Calu3 (cell line): ENCODE measurements around the gene TCF20. TPM values are rescaled to one million over a fixed set of nuclear protein-coding genes. Genes with fewer than 3 reads are reported as not detected.

ENCODE experiments used
- BruUV-seq: library from RNA; stranded (reverse); fragments of 400-500 nt; replicated peaks from 2 replicates; lab custom pipeline; 2021; lab: Mats Ljungman, UMichigan
- CTCF ChIA-PET: fragments of 300-600 bp; sonication (Branson Sonifier 250); formaldehyde crosslinking; loops from one replicate; lab custom pipeline; 2022; ENCODE audit warnings: antibody characterized with exemption; lab: Charles Lee
- DNase-seq: peaks from one replicate; pipeline ENCODE4 v3.0.0; 2022
- H3K27ac Mint-ChIP-seq: one replicate; pipeline ENCODE4 v1.8.0; 2022; ENCODE audit warnings: mixed read lengths; ENCODE audit not compliant: unreplicated experiment
- H3K27me3 Mint-ChIP-seq: one replicate; pipeline ENCODE4 v1.8.0; 2022; ENCODE audit warnings: mixed read lengths; ENCODE audit not compliant: unreplicated experiment
- H3K36me3 Mint-ChIP-seq: one replicate; pipeline ENCODE4 v1.8.0; 2022; ENCODE audit warnings: mild to moderate bottlenecking, moderate library complexity, mixed read lengths; ENCODE audit not compliant: insufficient read depth, unreplicated experiment
- H3K4me1 Mint-ChIP-seq: one replicate; pipeline ENCODE4 v1.8.0; 2022; ENCODE audit warnings: mild to moderate bottlenecking, low read depth, mixed read lengths; ENCODE audit not compliant: unreplicated experiment
- H3K4me3 Mint-ChIP-seq: one replicate; pipeline ENCODE4 v1.8.0; 2022; ENCODE audit warnings: mild to moderate bottlenecking, low read depth, moderate library complexity, mixed read lengths; ENCODE audit not compliant: unreplicated experiment
- H3K9me3 Mint-ChIP-seq: one replicate; pipeline ENCODE4 v1.8.0; 2022; ENCODE audit warnings: low read depth, mixed read lengths; ENCODE audit not compliant: unreplicated experiment
- CTCF ChIP-seq: fragments of 200-600 bp; IDR thresholded peaks from one replicate; pipeline ENCODE4 v1.8.0; 2022; ENCODE audit warnings: antibody characterized with exemption; ENCODE audit not compliant: unreplicated experiment
- intact Hi-C: fragments of 100-400 bp; cut with micrococcal nuclease; formaldehyde crosslinking; loops from one replicate; pipeline ENCODE4 v1.10.0; 2022; ENCODE audit not compliant: unreplicated experiment
- total RNA-seq: library from RNA; stranded (reverse); gene quantifications from 2 replicates; pipeline ENCODE4 v1.2.3, GENCODE V29; 2022

Gene TCF20
- total RNA-seq, 1 experiment from 2014 or later = 87.2 TPM

- CTCF ChIA-PET = no interaction called here
- peaks cover 62% of the 10 kb centered on the region for H3K27me3 Mint-ChIP-seq
- BruUV-seq = no TSS peak
Measured at GRCh38 chr22:42280140-42280539, 9.7 kb upstream of the TCF20 start.

GRCh38 chr22:42279425-42280020 is 9.1 kb upstream of the TCF20 start:
- Mint-ChIP-seq H3K4me1 (no peaks in the 10 kb centered on the region), H3K27ac (no peak overlapping the region), H3K27me3 (peaks cover 56% of the 10 kb centered on the region), H3K36me3 (no peaks in the 10 kb centered on the region), H3K9me3 (no peaks in the 10 kb centered on the region), H3K4me3 (no peak overlapping the region)
- BruUV-seq = no TSS peak
- intact Hi-C loops = no loop called here
- TF ChIP-seq CTCF = no peak
- CTCF ChIA-PET = no interaction called here
- DNase-seq = no peak

More at GRCh38 chr22:42280140-42280539, 9.7 kb upstream of the TCF20 start:
- Mint-ChIP-seq H3K27ac (no peak overlapping the region), H3K9me3 (no peaks in the 10 kb centered on the region), H3K4me3 (no peak overlapping the region), H3K4me1 (no peaks in the 10 kb centered on the region), H3K36me3 (no peaks in the 10 kb centered on the region)
- no peak for DNase-seq
- no peak for TF ChIP-seq CTCF
- intact Hi-C loops = no loop called here

- BruUV-seq = no TSS peak
- H3K36me3 Mint-ChIP-seq = no peaks in the 10 kb centered on the region
- DNase-seq = no peak
- no peak overlapping the region for H3K27ac Mint-ChIP-seq
- H3K4me1 Mint-ChIP-seq = no peaks in the 10 kb centered on the region
- CTCF ChIA-PET = no interaction called here
- no peak for TF ChIP-seq CTCF
- intact Hi-C loops = no loop called here
- H3K27me3 Mint-ChIP-seq = peaks cover 43% of the 10 kb centered on the region
- no peaks in the 10 kb centered on the region for H3K9me3 Mint-ChIP-seq
- no peak overlapping the region for H3K4me3 Mint-ChIP-seq
Measured at GRCh38 chr22:42277988-42278776, 7.7 kb upstream of the TCF20 start.

- CTCF ChIA-PET = no interaction called here
- intact Hi-C loops = no loop called here
- Mint-ChIP-seq H3K4me3 (no peak overlapping the region), H3K9me3 (no peaks in the 10 kb centered on the region), H3K27ac (no peak overlapping the region), H3K4me1 (no peaks in the 10 kb centered on the region), H3K27me3 (peaks cover 34% of the 10 kb centered on the region), H3K36me3 (no peaks in the 10 kb centered on the region)
- no TSS peak for BruUV-seq
- TF ChIP-seq CTCF = no peak
- no peak for DNase-seq
Measured at GRCh38 chr22:42277232-42277753, 6.8 kb upstream of the TCF20 start.
